ENCODE results near the gene GABRG3.

The GABRG3 gene

GRCh38 chr15:26939398-26939797 is 31.6 kb upstream of the GABRG3 start:
- ChIA-PET CTCF (no interaction called here), POLR2A (no interaction called here)
- Histone ChIP-seq H3K4me3 (ENCODE audit: low read depth, low read length) (no peak overlapping the region), H3K9me3 (ENCODE audit: control insufficient read depth, insufficient read depth, low read depth, low read length) (no peaks in the 10 kb centered on the region), H3K4me1 (ENCODE audit: control insufficient read depth, insufficient read depth, low read length) (no peaks in the 10 kb centered on the region), H3K36me3 (ENCODE audit: control insufficient read depth in 2 of 2, insufficient read depth in 1 of 2, low read length in 2 of 2) (no peaks in the 10 kb centered on the region), H3K27ac (ENCODE audit: extremely low read depth, low read depth, low read length) (no peak overlapping the region)
- TF ChIP-seq ZNF513 (tag by site-specific recombination; IDR thresholded peaks at IDR 0.05) (no peak), FEZF1 (tag by site-specific recombination; IDR thresholded peaks at IDR 0.05) (no peak), SCRT2 (tag by site-specific recombination; IDR thresholded peaks at IDR 0.05) (no peak)

GRCh38 chr15:26941489-26941888 is 29.5 kb upstream of the GABRG3 start:
- ChIA-PET CTCF (no interaction called here), POLR2A (no interaction called here)
- H3K27ac ChIP-seq (ENCODE audit: extremely low read depth, low read depth, low read length) = no peak overlapping the region
- no peaks in the 10 kb centered on the region for H3K9me3 ChIP-seq (ENCODE audit: control insufficient read depth, insufficient read depth, low read depth, low read length)
- no peak overlapping the region for H3K4me3 ChIP-seq (ENCODE audit: low read depth, low read length)
- TF ChIP-seq ATF2 (tag by site-specific recombination; IDR thresholded peaks at IDR 0.05; ENCODE audit: low read depth) = no peak
- no peak for TF ChIP-seq KLF8 (tag by site-specific recombination; IDR thresholded peaks at IDR 0.05)
- TF ChIP-seq PATZ1 (tag by site-specific recombination; IDR thresholded peaks at IDR 0.05) = no peak
- no peak for TF ChIP-seq WT1 (tag by site-specific recombination; IDR thresholded peaks at IDR 0.05)
- TF ChIP-seq OSR2 (tag by site-specific recombination; IDR thresholded peaks at IDR 0.05) = no peak
- TF ChIP-seq ZEB2 (tag by site-specific recombination; IDR thresholded peaks at IDR 0.05) = no peak
- H3K4me1 ChIP-seq (ENCODE audit: control insufficient read depth, insufficient read depth, low read length) = no peaks in the 10 kb centered on the region
- no peaks in the 10 kb centered on the region for H3K36me3 ChIP-seq (ENCODE audit: control insufficient read depth in 2 of 2, insufficient read depth in 1 of 2, low read length in 2 of 2)

GRCh38 chr15:26943866-26944265 is 27.1 kb upstream of the GABRG3 start:
- TF ChIP-seq SCRT1 (tag by site-specific recombination; IDR thresholded peaks at IDR 0.05; ENCODE audit: borderline replicate concordance) (no peak), ZNF132 (tag by site-specific recombination; IDR thresholded peaks at IDR 0.05; ENCODE audit: borderline replicate concordance) (no peak), ZFP3 (tag by site-specific recombination; IDR thresholded peaks at IDR 0.05; ENCODE audit: low read depth) (no peak)
- Histone ChIP-seq H3K36me3 (ENCODE audit: control insufficient read depth in 2 of 2, insufficient read depth in 1 of 2, low read length in 2 of 2) (no peaks in the 10 kb centered on the region), H3K27ac (ENCODE audit: extremely low read depth, low read depth, low read length) (no peak overlapping the region), H3K4me1 (ENCODE audit: control insufficient read depth, insufficient read depth, low read length) (no peaks in the 10 kb centered on the region), H3K4me3 (ENCODE audit: low read depth, low read length) (no peak overlapping the region), H3K9me3 (ENCODE audit: control insufficient read depth, insufficient read depth, low read depth, low read length) (no peaks in the 10 kb centered on the region)
- ChIA-PET POLR2A (no interaction called here), CTCF (no interaction called here)

GRCh38 chr15:26945046-26945445 is 25.9 kb upstream of the GABRG3 start:
- Histone ChIP-seq H3K27ac (ENCODE audit: extremely low read depth, low read depth, low read length) (no peak overlapping the region), H3K9me3 (ENCODE audit: control insufficient read depth, insufficient read depth, low read depth, low read length) (no peaks in the 10 kb centered on the region), H3K36me3 (ENCODE audit: control insufficient read depth in 2 of 2, insufficient read depth in 1 of 2, low read length in 2 of 2) (no peaks in the 10 kb centered on the region), H3K4me3 (ENCODE audit: low read depth, low read length) (no peak overlapping the region), H3K4me1 (ENCODE audit: control insufficient read depth, insufficient read depth, low read length) (no peaks in the 10 kb centered on the region)
- CTCF ChIA-PET = no interaction called here
- TF ChIP-seq ZNF121 (tag by site-specific recombination; IDR thresholded peaks at IDR 0.05) = no peak
- TF ChIP-seq ZNF488 (tag by site-specific recombination; IDR thresholded peaks at IDR 0.05) = no peak
- no peak for TF ChIP-seq SP2 (tag by site-specific recombination; IDR thresholded peaks at IDR 0.05)
- no peak for TF ChIP-seq ZNF596 (tag by site-specific recombination; IDR thresholded peaks at IDR 0.05)
- TF ChIP-seq ZNF23 (tag by site-specific recombination; IDR thresholded peaks at IDR 0.05; ENCODE audit: borderline replicate concordance) = no peak
- TF ChIP-seq ZSCAN23 (tag by site-specific recombination; IDR thresholded peaks at IDR 0.05) = no peak
- TF ChIP-seq ZNF311 (tag by site-specific recombination; IDR thresholded peaks at IDR 0.05; ENCODE audit: borderline replicate concordance) = no peak
- TF ChIP-seq ZBTB20 (tag by site-specific recombination; IDR thresholded peaks at IDR 0.05) = no peak
- no peak for TF ChIP-seq ZNF239 (tag by site-specific recombination; IDR thresholded peaks at IDR 0.05)
- no peak for TF ChIP-seq ZFHX2 (tag by site-specific recombination; conservative IDR thresholded peaks at IDR 0.05)
- TF ChIP-seq ZNF521 (tag by site-specific recombination; IDR thresholded peaks at IDR 0.05) = no peak
- TF ChIP-seq KLF7 (tag by site-specific recombination; IDR thresholded peaks at IDR 0.05; ENCODE audit: borderline replicate concordance) = no peak
- no peak for TF ChIP-seq ZNF2 (tag by site-specific recombination; IDR thresholded peaks at IDR 0.05)
- POLR2A ChIA-PET = no interaction called here
